H1 (cell line): ENCODE results near the gene DENND4B. TPM values are rescaled to one million over a fixed set of nuclear protein-coding genes. Genes with fewer than 3 reads are reported as not detected.
"Not testable (repeated sequence)": the region's sequence is repeated elsewhere in the genome, so short reads cannot be mapped to it uniquely, and the experiment has no call there.

Experiments used
- CTCF ChIA-PET: fragments of 300-600 bp; sonication (Branson Sonifier 250); formaldehyde crosslinking; loops from one replicate; lab custom pipeline; 2021; ENCODE audit not compliant: partially characterized antibody; lab: Charles Lee
- POLR2A ChIA-PET: fragments of 300-600 bp; sonication (Branson Sonifier 250); formaldehyde crosslinking; loops from one replicate; lab custom pipeline; 2021; ENCODE audit warnings: inconsistent platforms; ENCODE audit not compliant: partially characterized antibody; lab: Charles Lee
- DNase-seq, 2 experiments: peaks; one replicate each; pipeline versions ENCODE4 v3.0.0 to v3.0.0-alpha.2; 2010 to 2022; ENCODE audit warnings: low spot score in 2 of 2, low read depth in 1 of 2, mixed read lengths in 1 of 2
- FAIRE-seq: peaks from 2 replicates; lab custom pipeline; 2011; peaks lifted over from hg19 to GRCh38; lab: Jason Lieb, UNC
- H2AFZ ChIP-seq: 2 replicates; pipeline ENCODE4 v1.8.1; 2012; ENCODE audit warnings: low read length, inconsistent platforms
- H2AK5ac ChIP-seq: 2 replicates; pipeline ENCODE4 v1.6.1; 2013; ENCODE audit warnings: low read depth, low read length
- H2BK120ac ChIP-seq: replicated peaks from 2 replicates; pipeline ENCODE3; 2013; ENCODE audit warnings: low read depth, low read length, inconsistent platforms
- H2BK12ac ChIP-seq: 2 replicates; pipeline ENCODE4 v1.6.1; 2013; ENCODE audit warnings: low read depth, low read length
- H2BK15ac ChIP-seq: 2 replicates; pipeline ENCODE4 v1.6.1; 2013; ENCODE audit warnings: low read length
- H2BK20ac ChIP-seq: 2 replicates; pipeline ENCODE4 v1.6.1; 2013; ENCODE audit warnings: low read length
- H2BK5ac ChIP-seq: 2 replicates; pipeline ENCODE4 v1.6.1; 2013; ENCODE audit warnings: low read depth, low read length
- H3K14ac ChIP-seq: 2 replicates; pipeline ENCODE4 v1.6.1; 2013; ENCODE audit warnings: inconsistent platforms; ENCODE audit not compliant: insufficient read length
- H3K18ac ChIP-seq: 2 replicates; pipeline ENCODE4 v1.6.1; 2013; ENCODE audit warnings: low read length; ENCODE audit errors: extremely low read depth
- H3K23ac ChIP-seq: 2 replicates; pipeline ENCODE4 v1.6.1; 2013; ENCODE audit warnings: inconsistent platforms; ENCODE audit not compliant: insufficient read length
- H3K23me2 ChIP-seq: 2 replicates; pipeline ENCODE4 v1.6.1; 2013; ENCODE audit warnings: low read depth, low read length
- H3K27ac ChIP-seq: 2 replicates; pipeline ENCODE4 v1.6.1; 2011; ENCODE audit warnings: low read depth, low read length, inconsistent platforms
- H3K27me3 ChIP-seq, 4 experiments: replicated peaks in 1 of 4; 1 replicate in 1 of 4; 2 replicates in 3 of 4; pipeline versions ENCODE4 v1.6.1 to v1.8.1; 2011 to 2013; ENCODE audit warnings: low read length in 3 of 4, mild to moderate bottlenecking in 3 of 4, inconsistent platforms in 2 of 4, mixed read lengths in 2 of 4, moderate library complexity in 1 of 4; ENCODE audit not compliant: control insufficient read depth in 3 of 4, insufficient read depth in 3 of 4; ENCODE audit errors: extremely low read depth in 1 of 4
- H3K36me3 ChIP-seq, 4 experiments: 2 replicates each; pipeline versions ENCODE4 v1.6.1 to v1.8.1; 2011 to 2013; ENCODE audit warnings: mild to moderate bottlenecking in 4 of 4, low read length in 3 of 4, moderate library complexity in 2 of 4, control low read depth in 1 of 4, inconsistent platforms in 1 of 4; ENCODE audit not compliant: insufficient read depth in 4 of 4, control insufficient read depth in 2 of 4
- H3K4ac ChIP-seq: replicated peaks from 2 replicates; pipeline ENCODE3; 2013; ENCODE audit warnings: low read length, low read depth, mixed read lengths, inconsistent platforms; ENCODE audit not compliant: insufficient read length
- H3K4me1 ChIP-seq, 4 experiments: replicated peaks in 1 of 4; 1 replicate in 1 of 4; 2 replicates in 3 of 4; pipeline versions ENCODE4 v1.6.1 to v1.8.1; 2011 to 2013; ENCODE audit warnings: low read length in 3 of 4, inconsistent platforms in 2 of 4, mixed read lengths in 1 of 4; ENCODE audit not compliant: insufficient read depth in 4 of 4, control insufficient read depth in 3 of 4
- H3K4me2 ChIP-seq, 2 experiments: 2 replicates each; pipeline versions ENCODE4 v1.6.1 to v1.8.1; 2011 to 2013; ENCODE audit warnings: low read depth in 2 of 2, low read length in 2 of 2, control low read depth in 1 of 2, inconsistent platforms in 1 of 2, mild to moderate bottlenecking in 1 of 2; ENCODE audit not compliant: insufficient read depth in 1 of 2
- H3K4me3 ChIP-seq, 4 experiments: fragments of 200-600, 300-600 bp in 1 of 4; sonication (generic), shearing (Covaris generic), sonication (Bioruptor Twin) in 1 of 4; 2 replicates each; pipeline versions ENCODE4 v1.5.1 to v1.8.1; 2011 to 2016; ENCODE audit warnings: low read length in 4 of 4, low read depth in 3 of 4, control low read depth in 2 of 4, inconsistent platforms in 2 of 4, mild to moderate bottlenecking in 2 of 4, mixed read lengths in 1 of 4, moderate library complexity in 1 of 4; ENCODE audit not compliant: insufficient read depth in 2 of 4; ENCODE audit errors: extremely low read depth in 1 of 4
- H3K56ac ChIP-seq: replicated peaks from 2 replicates; pipeline ENCODE3; 2013; ENCODE audit warnings: low read depth, mild to moderate bottlenecking, mixed read lengths, low read length, inconsistent platforms; ENCODE audit not compliant: insufficient read length
- H3K79me1 ChIP-seq: 2 replicates; pipeline ENCODE4 v1.6.1; 2013; ENCODE audit warnings: low read depth, low read length, control low read depth
- H3K79me2 ChIP-seq, 2 experiments: 2 replicates each; pipeline versions ENCODE4 v1.6.1 to v1.8.1; 2012 to 2013; ENCODE audit warnings: low read length in 2 of 2, mild to moderate bottlenecking in 2 of 2, inconsistent platforms in 1 of 2; ENCODE audit not compliant: insufficient read depth in 2 of 2, control insufficient read depth in 1 of 2
- H3K9ac ChIP-seq, 4 experiments: replicated peaks in 1 of 4; 1 replicate in 1 of 4; 2 replicates in 3 of 4; pipeline versions ENCODE4 v1.6.1 to v1.8.1; 2011 to 2013; ENCODE audit warnings: low read depth in 3 of 4, low read length in 3 of 4, control low read depth in 2 of 4, mild to moderate bottlenecking in 2 of 4, moderate library complexity in 2 of 4, inconsistent platforms in 1 of 4; ENCODE audit errors: extremely low read depth in 1 of 4
- H3K9me3 ChIP-seq, 2 experiments: 2 replicates each; pipeline versions ENCODE4 v1.6.1 to v1.8.1; 2012 to 2013; ENCODE audit warnings: mild to moderate bottlenecking in 2 of 2, moderate library complexity in 2 of 2, control low read depth in 1 of 2, inconsistent platforms in 1 of 2, low read depth in 1 of 2, low read length in 1 of 2, mixed read lengths in 1 of 2; ENCODE audit not compliant: insufficient read depth in 2 of 2
- H4K20me1 ChIP-seq, 2 experiments: replicated peaks in 1 of 2; 2 replicates each; pipeline versions ENCODE3 to v1.8.1; 2011 to 2013; ENCODE audit warnings: inconsistent platforms in 2 of 2, low read length in 2 of 2, mild to moderate bottlenecking in 1 of 2; ENCODE audit not compliant: insufficient read depth in 2 of 2, control insufficient read depth in 1 of 2
- H4K5ac ChIP-seq: 2 replicates; pipeline ENCODE4 v1.6.1; 2013; ENCODE audit warnings: low read length, low read depth, mixed read lengths, inconsistent platforms; ENCODE audit not compliant: insufficient read length
- H4K8ac ChIP-seq: 2 replicates; pipeline ENCODE4 v1.8.0; 2013; ENCODE audit warnings: mild to moderate bottlenecking, moderate library complexity, low read length, inconsistent platforms; ENCODE audit not compliant: insufficient read depth; ENCODE audit errors: extremely low read depth
- H4K91ac ChIP-seq: replicated peaks from 2 replicates; pipeline ENCODE3; 2013; ENCODE audit warnings: low read length, mixed read lengths, inconsistent platforms; ENCODE audit not compliant: insufficient read length
- WGBS, 2 experiments: shearing (Covaris generic) in 1 of 2; methylation state at CpG; one replicate each; pipeline versions ENCODE4 v1.1.6 to v1.1.7; 2013 to 2015; ENCODE audit warnings: low lambda C conversion rate in 2 of 2, mixed read lengths in 2 of 2, inconsistent platforms in 1 of 2, low coverage in 1 of 2, missing lambda C conversion rate in 1 of 2; ENCODE audit not compliant: insufficient replicate concordance in 2 of 2, insufficient coverage in 1 of 2, insufficient read length in 1 of 2; ENCODE audit errors: extremely low coverage in 1 of 2, missing lambda C conversion rate in 1 of 2; 5-methylcytosine and 5-hydroxymethylcytosine counted together
- polyA plus RNA-seq, 7 experiments: library from polyadenylated mRNA; depleted of rRNA in 3 of 7; stranded (reverse) in 5 of 7; unstranded in 2 of 7; fragments of >200 nt in 5 of 7; fragments of 200-250 nt in 2 of 7; gene quantifications; 1 replicate in 5 of 7; 2 replicates in 1 of 7; 4 replicates in 1 of 7; pipeline versions ENCODE4 v1.2.1 to v1.2.3, GENCODE V29; 2011 to 2013; ENCODE audit warnings: missing spikeins in 2 of 7, mixed read lengths in 2 of 7
- total RNA-seq: library from RNA; stranded (reverse); fragmentation: NEBNext Ultra II Directional; extraction: Animal tissue kit (Norgen Biotek cat#: 25700); gene quantifications from 2 replicates; pipeline ENCODE4 v1.2.1, GENCODE V29; 2021

Gene DENND4B
- total and polyA plus RNA-seq, 2 of the 8 experiments (the other 6 are each of a cell fraction or from before 2014, with no cell fraction given) = 45.6 to 61.1 TPM

DNA sequence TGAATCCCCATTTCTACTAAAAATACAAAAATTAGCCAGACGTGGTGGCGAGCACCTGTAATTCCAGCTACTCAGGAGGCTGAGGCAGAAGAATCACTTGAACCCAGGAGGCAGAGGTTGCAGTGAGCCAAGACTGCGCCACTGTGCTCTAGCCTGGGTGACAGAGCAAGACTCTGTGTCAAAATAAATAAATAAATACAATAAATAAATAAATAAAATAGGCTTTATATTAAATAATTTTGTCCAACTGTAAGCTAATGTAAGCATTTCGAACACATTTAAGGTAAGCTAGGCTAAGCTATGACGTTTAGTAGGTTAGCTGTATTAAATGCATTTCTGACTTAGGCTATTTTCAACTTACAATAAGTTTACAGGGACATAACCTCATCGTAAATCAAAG lies 36.0 kb downstream of the DENND4B start:
- not testable (repeated sequence) for FAIRE-seq, H4K20me1 ChIP-seq, H3K56ac ChIP-seq, H2BK5ac ChIP-seq, H3K9ac ChIP-seq, H4K8ac ChIP-seq, H3K4me3 ChIP-seq, H3K27me3 ChIP-seq, H3K27ac ChIP-seq, H3K36me3 ChIP-seq, H3K4me2 ChIP-seq, DNase-seq, H4K5ac ChIP-seq, H3K23ac ChIP-seq, H2BK15ac ChIP-seq, H4K91ac ChIP-seq, H3K79me1 ChIP-seq, H3K4ac ChIP-seq, H3K23me2 ChIP-seq, H2BK12ac ChIP-seq, H2AK5ac ChIP-seq, H3K4me1 ChIP-seq, H2BK120ac ChIP-seq, H3K14ac ChIP-seq, H3K9me3 ChIP-seq, H3K18ac ChIP-seq, H2AFZ ChIP-seq, H2BK20ac ChIP-seq
- ChIA-PET POLR2A (interaction anchor here (0.7 to 4.7 kb wide), 6 partner anchors 9 to 81 kb away, joined by 3 to 35 read pairs (median 6); partner anchors contain the start of genes GATAD2B and RPS27), CTCF (interaction anchor here (0.7 to 1.5 kb wide), 3 partner anchors 10 to 282 kb away, joined by 3 to 5 read pairs (median 3); partner anchors contain the start of gene S100A1)
- H3K79me2 ChIP-seq = peaks cover 12 to 93% of the 10 kb centered on the region in 2 experiments
- 91% methylated on average over 6 of the region's 6 CpGs; no CpG with 5 or more reads in 1 of the 2 experiments for WGBS, 2 experiments
